GM21528 (cell line): ENCODE results near the gene IMP3.
"Not testable (repeated sequence)": the region's sequence is repeated elsewhere in the genome, so short reads cannot be mapped to it uniquely, and the experiment has no call there.

Experiments used
- ATAC-seq: cut with Tn5 transposase; IDR thresholded peaks from one replicate; pipeline ENCODE4 v1.9.1; 2021; ENCODE audit warnings: mild to moderate bottlenecking, moderate library complexity; ENCODE audit not compliant: unreplicated experiment, low FRiP score

The IMP3 gene

DNA sequence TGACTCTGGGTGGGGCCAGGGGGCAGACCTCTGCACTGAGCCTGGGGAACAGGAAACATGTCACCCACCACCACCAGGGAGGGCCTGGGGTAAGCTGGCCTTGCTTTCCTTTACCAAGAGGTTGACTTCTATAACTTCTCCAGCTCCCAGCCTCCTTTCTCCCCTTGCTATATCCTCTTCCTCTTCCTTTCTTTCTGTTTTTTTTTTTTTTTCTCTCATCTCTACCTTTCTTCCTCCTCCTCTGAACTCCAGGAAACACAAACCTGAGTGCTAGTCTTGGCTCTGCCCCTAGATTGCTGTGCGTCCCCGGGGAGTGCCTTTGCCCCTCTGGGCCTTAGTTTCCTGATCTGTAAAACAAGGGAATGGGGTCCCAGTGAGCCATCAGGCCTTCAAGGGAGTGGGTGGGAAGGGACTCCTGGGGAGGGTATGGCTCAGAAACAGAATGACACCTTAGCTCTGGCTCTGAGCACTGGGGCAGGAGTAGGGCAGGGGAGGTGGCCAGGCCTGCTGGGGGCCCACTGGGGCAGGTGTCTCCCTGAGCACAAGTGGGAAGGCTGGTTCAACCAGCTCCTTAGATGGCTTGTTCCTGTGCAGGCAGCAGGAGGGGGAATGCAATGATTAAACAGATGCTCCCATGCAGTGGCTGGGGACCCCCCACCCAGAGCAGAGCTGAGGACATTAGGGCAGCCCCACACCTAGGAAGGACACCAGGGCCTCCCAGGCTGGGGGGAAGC, 12.0 kb upstream of the IMP3 start:
- ATAC-seq = no peak

DNA sequence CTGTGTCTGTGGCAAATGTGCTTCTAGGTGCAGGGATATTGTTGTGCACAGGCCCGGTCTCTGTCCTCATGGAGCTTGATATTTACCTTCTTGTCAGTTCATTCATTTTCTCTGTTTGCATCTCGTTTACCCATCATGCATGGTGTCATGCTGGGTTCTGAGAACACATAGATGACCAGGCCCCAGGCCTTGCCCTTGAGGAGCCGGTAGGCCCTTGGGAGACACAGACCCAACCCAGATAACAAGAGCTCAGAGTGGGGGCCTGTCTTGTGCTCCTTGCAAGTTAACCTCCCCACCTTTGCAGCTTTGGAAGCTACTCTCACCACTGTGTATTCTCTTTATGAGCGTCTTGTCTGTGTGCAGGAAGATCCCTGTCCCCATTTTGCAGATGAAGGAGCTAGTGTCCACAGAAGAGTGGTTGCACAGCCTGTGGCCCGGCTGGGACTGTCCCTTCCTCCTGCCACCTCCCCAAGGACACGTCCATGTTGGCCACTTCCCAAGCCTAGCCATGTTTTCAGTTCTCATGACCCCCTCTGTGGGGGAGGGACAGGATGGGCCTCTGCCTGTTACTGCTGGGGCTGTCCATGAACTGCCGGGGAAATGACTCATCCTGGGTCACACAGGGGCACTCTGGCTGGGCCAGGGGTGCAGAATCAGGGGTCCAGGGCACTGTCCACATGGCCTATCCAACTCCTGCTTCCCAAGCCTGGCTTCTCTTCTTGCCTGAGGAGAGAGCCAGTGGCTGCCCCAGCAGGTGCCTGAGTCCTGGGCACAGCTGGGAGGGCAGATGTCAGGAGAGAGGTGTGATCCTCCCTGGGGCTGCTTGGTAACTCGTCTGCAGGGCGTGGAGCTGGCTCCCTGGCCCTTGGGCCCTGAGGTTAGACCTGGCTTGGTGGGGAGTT, 11.1 kb upstream of the IMP3 start:
- ATAC-seq = no peak

DNA sequence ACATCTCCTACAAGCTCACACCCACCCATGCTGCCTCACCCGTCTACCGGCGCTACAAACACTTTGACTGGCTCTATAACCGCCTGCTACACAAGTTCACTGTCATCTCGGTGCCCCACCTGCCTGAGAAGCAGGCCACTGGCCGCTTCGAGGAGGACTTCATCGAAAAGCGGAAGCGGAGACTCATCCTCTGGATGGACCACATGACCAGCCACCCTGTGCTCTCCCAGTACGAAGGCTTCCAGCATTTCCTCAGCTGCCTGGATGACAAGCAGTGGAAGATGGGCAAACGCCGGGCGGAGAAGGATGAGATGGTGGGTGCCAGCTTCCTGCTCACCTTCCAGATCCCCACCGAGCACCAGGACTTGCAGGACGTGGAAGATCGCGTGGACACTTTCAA, 9.8 kb upstream of the IMP3 start:
- no peak for ATAC-seq

DNA sequence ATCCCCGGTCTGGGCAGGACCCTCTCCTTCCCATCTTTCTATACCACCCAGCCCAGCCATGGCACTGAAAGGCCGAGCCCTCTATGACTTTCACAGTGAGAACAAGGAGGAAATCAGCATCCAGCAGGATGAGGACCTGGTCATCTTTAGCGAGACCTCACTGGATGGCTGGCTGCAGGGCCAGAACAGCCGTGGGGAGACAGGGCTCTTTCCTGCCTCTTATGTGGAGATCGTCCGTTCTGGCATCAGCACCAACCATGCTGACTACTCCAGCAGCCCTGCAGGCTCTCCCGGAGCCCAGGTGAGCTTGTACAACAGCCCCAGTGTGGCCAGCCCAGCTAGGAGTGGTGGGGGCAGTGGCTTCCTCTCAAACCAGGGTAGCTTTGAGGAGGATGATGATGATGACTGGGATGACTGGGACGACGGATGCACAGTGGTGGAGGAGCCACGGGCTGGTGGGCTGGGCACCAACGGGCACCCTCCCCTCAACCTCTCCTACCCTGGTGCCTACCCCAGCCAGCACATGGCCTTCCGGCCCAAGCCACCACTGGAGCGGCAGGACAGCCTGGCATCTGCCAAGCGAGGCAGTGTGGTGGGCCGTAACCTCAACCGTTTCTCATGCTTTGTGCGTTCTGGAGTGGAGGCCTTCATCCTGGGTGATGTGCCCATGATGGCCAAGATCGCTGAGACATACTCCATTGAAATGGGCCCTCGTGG, 9.2 kb upstream of the IMP3 start:
- no peak for ATAC-seq

DNA sequence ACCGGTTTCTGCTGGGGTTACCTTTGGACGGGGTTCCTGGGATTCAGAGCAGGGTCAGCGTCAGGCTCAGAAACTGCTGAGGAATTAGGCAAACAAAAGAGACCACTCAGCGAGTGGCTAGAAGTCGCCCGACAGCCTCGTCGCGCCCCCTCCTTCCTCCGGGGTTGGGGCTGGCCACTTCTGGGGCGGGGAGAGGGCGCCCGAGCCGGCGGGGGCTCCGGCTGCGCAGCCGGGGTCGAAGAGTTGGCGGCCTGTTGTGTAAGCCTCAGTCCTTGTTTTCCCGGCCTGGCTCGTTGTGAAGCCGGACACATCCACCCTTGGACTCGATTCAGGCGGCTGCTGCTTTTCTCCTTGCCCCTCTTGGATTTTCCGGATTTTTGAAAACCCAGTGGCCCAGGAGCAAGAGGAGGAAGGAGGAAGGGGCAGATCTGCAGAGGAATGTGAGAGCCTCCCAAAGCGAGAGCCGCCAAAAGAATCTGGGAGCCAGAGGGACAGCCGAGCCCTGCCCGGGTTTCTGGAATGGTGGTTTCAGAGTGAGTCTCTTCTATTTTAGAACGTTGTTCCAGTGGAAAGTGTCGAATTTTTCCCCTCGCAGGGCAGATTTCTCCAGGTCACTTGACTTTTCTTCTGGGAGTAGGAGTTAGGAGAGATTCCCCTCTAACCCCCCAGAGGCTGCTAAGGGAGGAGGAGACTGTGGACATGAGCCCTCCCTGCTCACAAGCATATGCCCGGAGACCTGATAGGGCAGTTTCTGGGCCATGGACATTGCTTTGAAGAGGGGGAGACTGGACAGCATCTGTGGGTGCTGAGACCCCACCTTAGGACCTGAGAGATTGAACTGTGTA, 8.4 kb upstream of the IMP3 start:
- ATAC-seq = no peak

DNA sequence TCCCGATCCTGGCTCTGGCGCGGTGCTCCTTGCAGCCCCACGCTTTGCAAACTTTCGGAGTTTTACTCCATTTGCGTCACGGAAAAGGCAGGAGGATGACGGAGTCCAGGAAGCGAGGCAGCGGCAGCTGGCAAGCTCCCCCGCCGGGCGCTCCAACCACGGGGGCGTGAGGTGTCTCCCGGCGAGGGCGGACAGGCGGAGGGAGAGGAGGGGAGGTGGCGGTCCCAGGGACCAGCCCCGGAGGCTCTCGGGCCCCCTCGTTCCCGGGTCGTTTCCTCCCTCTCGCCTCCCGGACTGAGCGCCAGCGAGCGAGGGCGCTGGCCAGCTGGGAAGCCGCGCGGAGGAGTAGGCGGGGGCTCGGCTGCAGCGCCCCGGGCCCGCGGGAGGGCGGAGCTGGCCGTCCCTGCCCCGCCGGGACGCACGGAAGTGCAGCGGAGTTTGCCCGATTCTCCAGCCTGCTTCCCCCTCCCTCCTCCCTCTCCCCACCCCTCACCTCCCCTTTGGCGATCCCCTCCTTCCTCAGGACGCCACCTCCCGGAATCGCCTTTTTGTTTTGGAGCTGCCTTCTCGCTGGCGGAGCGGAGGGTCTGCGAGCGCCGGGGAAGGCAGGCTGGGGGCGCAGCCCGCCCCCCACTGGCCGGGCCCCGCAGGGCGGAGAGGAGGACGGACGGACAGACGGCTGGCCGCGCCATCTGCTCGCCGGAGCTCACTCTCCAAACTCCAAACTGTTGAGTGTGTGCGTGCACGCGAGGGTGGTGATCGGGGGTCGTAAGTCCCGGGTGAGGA, 7.5 kb upstream of the IMP3 start, which contains the start of gene SNX33:
Gene SNX33 (plus strand): TSS at position 543 of the 786 bp plus-strand sequence. CDS start 1,191 bp downstream, outside the sequence.
- no peak for ATAC-seq

DNA sequence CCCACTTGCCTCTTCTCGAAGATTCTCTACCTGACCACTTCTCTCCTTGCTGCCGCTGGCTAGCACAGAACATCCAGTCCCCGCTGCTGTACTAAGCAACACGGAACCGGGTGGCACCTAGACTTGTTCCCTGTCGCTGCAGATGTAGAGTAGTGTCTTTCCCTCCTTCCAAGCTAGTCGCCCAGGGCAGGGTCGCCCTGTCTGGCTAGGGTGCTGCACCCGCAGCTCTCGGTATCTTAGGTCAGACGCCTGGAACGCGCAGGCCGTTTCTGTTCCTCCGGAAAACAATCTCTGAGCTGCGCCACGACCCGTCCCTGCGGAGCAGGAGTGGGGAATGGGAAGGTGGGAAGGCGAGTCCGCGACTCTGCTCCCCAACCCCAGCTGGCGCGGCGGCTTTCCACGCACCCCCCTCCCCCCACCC, 6.9 kb upstream of the IMP3 start:
- ATAC-seq = no peak

DNA sequence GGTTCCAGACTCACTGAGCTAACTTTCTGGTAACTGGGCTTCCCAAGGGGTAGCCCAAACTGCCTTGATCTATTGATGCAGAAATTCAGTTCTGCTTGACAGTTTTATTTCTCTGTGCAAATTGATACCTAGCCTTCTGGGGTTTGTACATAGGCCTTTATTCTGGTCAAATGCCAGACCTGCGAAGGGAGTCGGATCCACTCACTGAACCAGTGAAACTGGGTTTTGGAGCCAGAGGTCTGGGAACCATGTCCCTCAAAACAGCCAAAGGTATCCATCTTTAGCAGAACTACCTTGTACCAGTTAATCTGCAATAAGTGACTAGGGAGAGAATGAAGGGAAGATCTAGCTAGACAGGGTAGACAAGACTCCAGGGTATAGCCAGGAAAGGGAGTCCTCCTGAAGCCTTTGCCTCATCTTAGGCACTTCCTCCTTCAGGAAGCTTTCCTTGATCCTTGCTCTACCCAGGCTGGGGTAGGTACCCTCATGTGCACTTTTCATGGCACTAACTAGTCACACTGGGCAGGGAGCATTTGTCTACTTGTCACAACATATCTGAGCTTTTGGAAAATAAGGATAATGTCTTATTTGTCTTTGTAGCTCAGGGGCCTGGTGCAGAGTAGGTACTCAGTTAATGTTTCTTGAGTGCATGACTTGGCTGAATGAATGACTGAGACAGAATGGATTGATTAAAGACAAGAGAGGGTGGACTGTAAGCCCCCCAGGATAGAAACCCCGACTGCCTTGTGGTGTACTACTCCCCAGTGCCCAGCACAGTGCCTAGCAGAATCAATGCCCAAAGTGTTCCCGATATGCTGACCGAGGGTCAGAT, 6.3 kb upstream of the IMP3 start:
- ATAC-seq = no peak

DNA sequence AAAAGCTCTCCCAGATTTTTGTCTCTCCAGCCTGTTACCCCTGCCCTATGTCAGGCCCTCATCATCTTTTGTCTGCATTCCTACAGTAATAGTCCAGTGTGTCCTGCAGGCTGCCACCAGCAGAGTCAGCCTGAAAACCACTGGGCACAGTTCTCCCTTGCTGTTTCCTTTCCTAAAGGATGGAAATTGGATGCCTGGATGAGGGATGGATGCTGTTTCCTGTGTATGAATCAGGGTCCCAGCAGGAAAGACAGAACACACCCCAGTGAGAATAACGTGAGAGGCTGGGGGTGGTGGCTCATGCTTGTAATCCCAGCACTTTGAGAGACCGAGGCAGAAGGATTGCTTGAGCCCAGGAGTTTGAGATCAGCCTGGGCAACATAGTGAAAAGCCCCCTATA, 4.4 kb upstream of the IMP3 start:
- ATAC-seq = no peak

DNA sequence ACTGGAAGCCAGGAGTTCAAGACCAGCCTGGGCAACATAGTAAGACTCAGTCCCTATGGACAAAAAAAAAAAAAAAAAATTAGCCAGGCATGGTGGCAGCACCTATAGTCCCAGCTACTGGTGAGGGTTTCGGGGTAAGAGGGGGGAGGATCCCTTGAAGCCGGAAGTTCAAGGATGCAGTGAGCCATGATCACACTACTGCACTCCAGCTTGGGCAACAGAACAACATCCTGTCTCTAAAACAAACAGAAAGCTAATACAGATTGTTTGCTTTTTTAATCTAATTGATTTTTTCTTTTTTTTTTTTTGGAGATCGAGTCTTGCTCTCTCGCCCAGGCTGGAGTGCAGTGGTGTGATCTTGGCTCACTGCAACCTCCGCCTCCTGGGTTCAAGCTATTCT, 1.6 kb upstream of the IMP3 start:
- no peak for ATAC-seq

DNA sequence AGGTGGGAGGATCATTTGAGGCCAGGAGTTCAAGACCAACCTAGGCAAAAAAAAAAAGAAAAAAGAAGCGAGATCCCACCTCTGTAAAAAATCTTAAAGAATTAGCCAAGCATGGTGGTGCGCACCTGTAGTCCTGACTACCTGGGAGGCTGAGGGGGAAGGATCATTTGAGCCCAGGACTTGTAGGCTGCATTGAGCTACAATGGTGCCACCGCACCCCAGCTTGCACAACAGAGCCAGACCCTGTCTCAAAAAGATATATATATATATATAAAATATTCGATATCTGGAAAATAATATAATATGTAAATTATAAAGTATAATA, 1.1 kb upstream of the IMP3 start:
- no peak for ATAC-seq

DNA sequence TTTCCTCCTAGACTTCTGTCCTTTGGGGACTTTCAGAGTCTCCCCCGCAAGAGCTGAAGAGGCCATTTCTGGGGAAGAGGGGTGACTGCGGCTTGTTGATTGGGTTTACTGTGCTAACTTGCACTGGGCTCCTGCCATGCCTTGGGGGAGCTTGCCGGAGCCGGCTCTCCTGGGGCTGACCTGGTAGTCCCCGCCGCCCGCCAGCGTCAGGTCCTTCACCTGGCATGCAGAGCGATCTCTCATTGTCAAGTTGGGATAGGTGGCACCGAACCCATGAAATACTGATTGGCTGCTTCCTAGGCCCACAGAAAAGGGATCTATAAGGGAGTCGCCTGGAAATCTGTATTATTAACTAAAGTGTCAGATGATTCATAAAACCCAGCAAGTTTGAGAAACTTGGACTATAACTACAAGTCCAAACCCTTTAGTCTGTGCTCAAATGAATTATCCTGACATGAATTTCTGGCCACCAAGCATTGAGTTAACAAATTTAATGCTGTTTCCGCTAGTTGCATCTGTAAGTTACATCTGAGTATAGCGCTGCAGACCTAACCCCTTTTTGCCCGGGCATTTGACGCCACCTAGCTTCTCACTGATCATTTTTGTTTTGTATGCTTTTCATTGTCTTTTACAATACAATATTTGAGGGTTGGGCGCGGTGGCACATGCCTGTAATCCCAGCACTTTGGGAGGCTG, 607 bp upstream of the IMP3 start:
- peak; percentile 32 for ATAC-seq

DNA sequence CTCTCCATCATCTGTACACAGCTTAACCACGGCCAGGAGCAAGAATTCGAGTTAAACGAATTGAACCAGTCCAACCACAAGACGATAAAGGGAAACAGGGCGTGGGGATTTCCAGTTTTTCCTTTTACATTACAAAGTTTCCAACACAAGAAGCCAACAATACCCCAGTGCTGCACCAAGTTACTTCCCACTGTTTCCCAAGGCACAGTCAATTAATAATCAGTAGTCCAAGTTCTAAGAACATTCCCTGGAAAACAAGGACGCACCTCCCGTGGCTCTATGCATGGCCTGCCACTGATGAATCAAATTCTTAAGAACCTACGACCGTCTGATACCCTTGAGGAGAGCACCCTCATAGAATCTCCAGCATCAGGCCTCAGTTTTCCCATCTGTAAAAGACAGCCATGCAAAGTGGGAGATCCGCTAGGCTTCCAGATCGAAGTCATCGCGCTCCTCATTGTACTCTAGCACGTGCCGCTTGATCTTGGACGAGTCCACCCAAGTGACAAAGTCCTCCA, 774 bp downstream of the IMP3 start:
- no peak for ATAC-seq

DNA sequence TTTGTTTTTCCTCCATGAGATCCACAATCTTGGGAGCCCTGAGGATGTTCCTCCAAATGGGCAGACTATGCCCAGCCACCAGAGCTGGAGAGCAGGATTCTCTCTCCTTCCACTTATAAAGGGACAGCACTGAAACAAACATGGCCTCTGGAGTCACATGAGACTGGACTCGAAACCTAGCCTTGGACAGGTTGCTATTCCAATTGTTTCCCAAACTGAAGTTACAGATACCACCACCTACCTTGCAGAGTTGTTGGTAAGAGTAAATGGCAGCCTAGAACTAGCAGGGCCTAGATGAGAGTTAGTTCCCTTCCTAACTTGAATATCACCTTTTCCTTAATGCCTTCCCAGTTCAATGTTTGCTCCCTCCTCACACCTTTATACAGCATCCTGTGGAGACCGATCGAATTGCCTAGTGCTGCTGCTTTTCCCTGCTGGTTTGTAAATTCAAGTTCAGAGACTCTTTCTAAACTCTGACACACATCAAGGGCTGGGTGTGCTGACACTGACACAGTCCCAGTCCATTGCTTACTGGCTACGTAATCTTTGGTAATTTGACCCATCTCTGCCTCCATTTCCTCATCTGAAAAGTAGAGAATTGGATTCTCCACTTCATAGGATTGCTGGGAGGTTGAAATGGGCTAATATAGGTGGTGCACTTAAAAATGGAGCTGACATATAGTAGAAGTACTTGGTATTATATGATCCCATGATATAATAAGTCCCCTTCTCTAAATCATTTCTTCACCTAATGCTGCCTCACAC, 2.6 kb downstream of the IMP3 start:
- ATAC-seq = no peak

DNA sequence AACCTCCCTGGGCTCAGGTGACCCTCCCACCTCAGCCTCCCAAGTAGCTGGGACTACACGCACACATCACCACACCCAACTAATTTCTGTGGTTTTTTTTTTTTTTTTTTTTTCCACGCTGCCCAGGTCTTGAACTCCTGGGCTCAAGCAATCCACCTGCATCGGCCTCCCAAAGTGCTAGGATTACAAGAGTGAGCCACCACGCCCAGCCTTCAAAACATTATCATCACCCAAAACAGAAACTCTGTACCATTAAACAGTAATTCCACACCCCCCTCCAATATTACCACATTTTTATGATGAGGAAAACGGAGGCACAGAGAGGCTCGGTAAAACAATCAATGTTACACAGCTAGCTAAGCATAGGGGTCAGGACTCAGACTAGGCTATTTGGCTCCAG, 4.0 kb downstream of the IMP3 start:
- no peak for ATAC-seq

DNA sequence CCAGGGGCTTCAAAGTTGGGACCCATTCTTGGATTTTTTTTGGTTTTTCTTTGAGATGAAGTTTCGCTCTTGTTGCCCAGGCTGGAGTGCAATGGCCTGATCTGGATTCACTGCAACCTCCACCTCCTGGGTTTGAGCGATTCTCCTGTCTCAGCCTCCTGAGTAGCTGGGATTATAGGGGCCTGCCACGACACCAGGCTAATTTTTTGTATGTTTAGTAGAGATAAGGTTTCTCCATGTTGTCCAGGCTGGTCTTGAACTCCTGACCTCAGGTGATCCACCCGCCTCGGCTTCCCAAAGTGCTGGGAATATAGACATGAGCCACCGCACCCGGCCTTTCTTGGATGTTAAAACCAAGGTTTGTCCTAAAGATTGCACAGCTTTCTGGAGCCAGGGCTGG, 6.1 kb downstream of the IMP3 start:
- not testable (repeated sequence) for ATAC-seq

DNA sequence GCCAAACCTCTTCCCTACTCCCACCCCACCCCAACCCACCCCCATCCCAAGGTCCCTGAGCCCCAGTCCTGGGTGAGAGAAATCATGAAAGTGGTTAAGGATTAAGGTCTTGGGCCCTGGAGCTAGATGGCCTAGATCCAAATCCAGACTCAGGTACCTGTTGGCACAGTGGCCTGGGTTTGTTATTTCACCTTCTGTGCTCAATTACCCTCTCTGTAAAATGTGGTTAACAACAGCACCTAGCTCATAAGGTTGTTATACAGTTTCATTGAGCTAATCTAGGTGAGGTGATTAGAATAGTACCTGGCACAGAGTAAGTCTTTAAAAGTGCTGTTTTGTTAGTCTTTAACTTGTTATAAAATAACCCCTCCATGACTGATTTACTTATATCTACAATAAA, 8.1 kb downstream of the IMP3 start:
- ATAC-seq = no peak
